Vagina (tissue), 2 donors: ENCODE measurements around the gene SYT11. TPM values are rescaled to one million over a fixed set of nuclear protein-coding genes. Genes with fewer than 3 reads are reported as not detected.

Experiments
- DNase-seq, 2 donors: peaks; one replicate each; pipeline ENCODE4 v3.0.0-alpha.2; 2017; ENCODE audit errors: extremely low spot score in 2 of 2
- H3K27ac ChIP-seq: fragments of 200-600 bp; sonication (generic); one replicate; pipeline ENCODE4 v1.5.1; 2019
- H3K27me3 ChIP-seq: fragments of 200-600 bp; sonication (generic); one replicate; pipeline ENCODE4 v1.5.1; 2019
- H3K36me3 ChIP-seq, 2 donors: fragments of 200-600 bp; sonication (generic); one replicate each; pipeline ENCODE4 v1.5.1; 2017 to 2019
- H3K4me1 ChIP-seq: fragments of 200-600 bp; sonication (generic); one replicate; pipeline ENCODE4 v1.5.1; 2019
- H3K4me3 ChIP-seq, 2 donors: fragments of 200-600 bp; sonication (generic); 1 replicate in 1 of 2; 2 replicates in 1 of 2; pipeline ENCODE4 v1.5.1; 2016 to 2019
- H3K9me3 ChIP-seq: fragments of 200-600 bp; sonication (generic); one replicate; pipeline ENCODE4 v1.5.1; 2019
- POLR2A ChIP-seq, 2 donors: fragments of 450-650 bp; IDR thresholded peaks; one replicate each; pipeline ENCODE4 v1.6.1; 2017; ENCODE audit warnings: antibody characterized with exemption in 2 of 2, mild to moderate bottlenecking in 2 of 2, moderate library complexity in 2 of 2
- POLR2AphosphoS5 ChIP-seq, 2 donors: sonication (generic); formaldehyde crosslinking; IDR thresholded peaks; one replicate each; pipeline ENCODE4 v1.9.0; 2017; ENCODE audit warnings: antibody characterized with exemption in 2 of 2, mild to moderate bottlenecking in 2 of 2, low read depth in 1 of 2; ENCODE audit not compliant: insufficient read depth in 1 of 2
- intact Hi-C: fragments of 100-400 bp; cut with DNase I; formaldehyde crosslinking; loops from one replicate; pipeline ENCODE4 v1.15.1; 2023
- total RNA-seq: library from RNA; depleted of rRNA; stranded (reverse); fragments of >200 nt; gene quantifications from one replicate; pipeline ENCODE4 v1.2.3, GENCODE V29; 2016
- TF ChIP-seq, protein P1 (sequence below), 3 experiments: fragments of 450-650 bp in 2 of 3; fragments of 200-600 bp in 1 of 3; sonication (generic) in 1 of 3; IDR thresholded peaks; one replicate each; pipeline ENCODE4 v1.5.1; 2017 to 2019; ENCODE audit warnings: antibody characterized with exemption in 3 of 3, mild to moderate bottlenecking in 2 of 3, moderate library complexity in 2 of 3

Gene SYT11
- total RNA-seq, 1 donor from 2014 or later: 20.9 TPM

GRCh38 chr1:155931332-155932038 is 72.1 kb downstream of the SYT11 start:
- Histone ChIP-seq H3K36me3 (peaks cover 0 to 58% of the 10 kb centered on the region in 2 donors), H3K27me3 (no peaks in the 10 kb centered on the region), H3K4me1 (peaks cover 55% of the 10 kb centered on the region), H3K27ac (no peak overlapping the region), H3K4me3 (peak overlapping the region in 1 of 2 donors; percentile 1), H3K9me3 (no peaks in the 10 kb centered on the region)
- intact Hi-C loops: no loop called here
- TF ChIP-seq POLR2A (IDR thresholded peaks at IDR 0.05) (no peak), POLR2AphosphoS5 (IDR thresholded peaks at IDR 0.05; ENCODE audit: insufficient read depth in 1 of 2, low read depth in 1 of 2) (no peak)
- TF ChIP-seq, protein P1, sequence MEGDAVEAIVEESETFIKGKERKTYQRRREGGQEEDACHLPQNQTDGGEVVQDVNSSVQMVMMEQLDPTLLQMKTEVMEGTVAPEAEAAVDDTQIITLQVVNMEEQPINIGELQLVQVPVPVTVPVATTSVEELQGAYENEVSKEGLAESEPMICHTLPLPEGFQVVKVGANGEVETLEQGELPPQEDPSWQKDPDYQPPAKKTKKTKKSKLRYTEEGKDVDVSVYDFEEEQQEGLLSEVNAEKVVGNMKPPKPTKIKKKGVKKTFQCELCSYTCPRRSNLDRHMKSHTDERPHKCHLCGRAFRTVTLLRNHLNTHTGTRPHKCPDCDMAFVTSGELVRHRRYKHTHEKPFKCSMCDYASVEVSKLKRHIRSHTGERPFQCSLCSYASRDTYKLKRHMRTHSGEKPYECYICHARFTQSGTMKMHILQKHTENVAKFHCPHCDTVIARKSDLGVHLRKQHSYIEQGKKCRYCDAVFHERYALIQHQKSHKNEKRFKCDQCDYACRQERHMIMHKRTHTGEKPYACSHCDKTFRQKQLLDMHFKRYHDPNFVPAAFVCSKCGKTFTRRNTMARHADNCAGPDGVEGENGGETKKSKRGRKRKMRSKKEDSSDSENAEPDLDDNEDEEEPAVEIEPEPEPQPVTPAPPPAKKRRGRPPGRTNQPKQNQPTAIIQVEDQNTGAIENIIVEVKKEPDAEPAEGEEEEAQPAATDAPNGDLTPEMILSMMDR (IDR thresholded peaks at IDR 0.05): no peak
- DNase-seq: no peak

DNA sequence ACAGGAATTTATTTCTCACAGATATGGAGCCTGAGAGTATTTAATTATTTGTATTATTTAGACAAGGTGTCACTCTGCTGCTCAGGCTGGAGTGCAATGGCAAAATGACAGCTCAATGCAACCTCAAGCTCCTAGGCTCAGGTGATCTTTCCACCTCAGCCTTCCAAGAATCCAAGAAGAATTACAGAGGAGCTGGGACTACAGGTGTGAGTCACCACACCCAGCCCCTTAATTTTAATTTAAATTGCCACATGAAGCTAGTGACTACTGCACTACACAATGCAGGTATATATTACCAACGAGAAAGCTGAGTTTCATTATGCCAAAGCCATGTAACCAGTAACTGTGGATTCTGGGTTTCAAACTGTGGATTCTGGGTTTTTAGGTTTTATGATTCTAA is 72.7 kb downstream of the SYT11 start:
- Histone ChIP-seq H3K36me3 (peaks cover 0 to 52% of the 10 kb centered on the region in 2 donors), H3K4me3 (no peak overlapping the region), H3K27me3 (no peaks in the 10 kb centered on the region), H3K27ac (no peak overlapping the region), H3K4me1 (peaks cover 55% of the 10 kb centered on the region), H3K9me3 (no peaks in the 10 kb centered on the region)
- TF ChIP-seq POLR2A (IDR thresholded peaks at IDR 0.05): no peak
- TF ChIP-seq, protein P1 (IDR thresholded peaks at IDR 0.05): no peak
- no peak for TF ChIP-seq POLR2AphosphoS5 (IDR thresholded peaks at IDR 0.05; ENCODE audit: insufficient read depth in 1 of 2, low read depth in 1 of 2)
- intact Hi-C loops: no loop called here
- no peak for DNase-seq

DNA sequence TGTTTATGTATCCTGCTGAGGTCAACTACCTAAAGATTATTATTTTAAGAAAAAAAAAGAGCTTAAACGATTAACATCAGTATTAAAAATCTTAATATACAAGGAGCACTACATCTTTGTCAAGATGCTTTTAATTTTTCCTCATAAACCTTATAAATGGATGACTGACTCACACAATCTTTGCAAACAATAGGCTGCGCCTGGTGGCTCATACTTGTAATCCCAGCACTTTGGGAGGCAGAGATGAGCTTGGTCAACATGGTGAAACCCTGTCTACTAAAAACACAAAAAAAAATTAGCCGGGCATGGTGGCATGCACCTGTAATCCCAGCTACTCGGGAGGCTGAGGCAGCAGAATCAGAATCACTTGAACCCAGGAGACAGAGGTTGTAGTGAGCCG is 73.1 kb downstream of the SYT11 start:
- Histone ChIP-seq H3K36me3 (peaks cover 0 to 48% of the 10 kb centered on the region in 2 donors), H3K9me3 (no peaks in the 10 kb centered on the region), H3K27me3 (no peaks in the 10 kb centered on the region), H3K4me3 (peak overlapping the region in 1 of 2 donors; percentile 95), H3K27ac (no peak overlapping the region), H3K4me1 (peaks cover 55% of the 10 kb centered on the region)
- DNase-seq: no peak
- TF ChIP-seq POLR2AphosphoS5 (IDR thresholded peaks at IDR 0.05; ENCODE audit: insufficient read depth in 1 of 2, low read depth in 1 of 2) (no peak), POLR2A (IDR thresholded peaks at IDR 0.05) (no peak)
- TF ChIP-seq, protein P1 (IDR thresholded peaks at IDR 0.05): no peak
- intact Hi-C loops: no loop called here

DNA sequence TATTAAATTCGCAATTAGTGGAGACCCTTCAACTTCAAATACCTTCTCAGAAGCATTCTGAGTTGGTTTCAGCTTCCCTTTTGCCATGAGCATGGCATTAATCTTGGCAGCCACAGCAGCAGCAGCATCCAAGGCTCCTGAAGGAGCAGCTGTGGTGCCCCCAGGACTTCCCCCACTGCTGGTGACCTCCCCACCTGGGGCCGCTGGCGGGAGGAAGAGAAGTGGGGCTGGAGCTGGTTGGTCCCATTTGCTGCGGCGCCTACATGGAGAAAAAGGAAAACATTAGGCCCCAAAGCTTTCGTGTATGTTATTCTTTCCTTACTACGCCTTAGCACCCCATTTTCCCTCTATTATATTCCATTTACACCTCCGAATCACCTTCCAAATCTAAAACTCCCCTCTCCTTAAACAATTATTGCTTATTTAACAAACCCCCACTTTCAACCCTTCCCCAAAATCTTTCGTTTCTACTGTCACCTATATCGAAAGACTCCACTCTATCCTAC is 74.3 kb downstream of the SYT11 start:
- no peak for DNase-seq
- Histone ChIP-seq H3K9me3 (no peaks in the 10 kb centered on the region), H3K27me3 (no peaks in the 10 kb centered on the region), H3K4me3 (peak overlapping the region; percentile 85 to 95), H3K4me1 (peaks cover 55% of the 10 kb centered on the region), H3K27ac (peak overlapping the region; percentile 93), H3K36me3 (peaks cover 0 to 37% of the 10 kb centered on the region in 2 donors)
- intact Hi-C loops: no loop called here
- TF ChIP-seq POLR2A (IDR thresholded peaks at IDR 0.05): no peak
- TF ChIP-seq POLR2AphosphoS5 (IDR thresholded peaks at IDR 0.05; ENCODE audit: insufficient read depth in 1 of 2, low read depth in 1 of 2): no peak
- TF ChIP-seq, protein P1 (IDR thresholded peaks at IDR 0.05): no peak
